Measurements from ENCODE around the gene LARP4. TPM values are rescaled to one million over a fixed set of nuclear protein-coding genes. Genes with fewer than 3 reads are reported as not detected.
"Not testable (repeated sequence)": the region's sequence is repeated elsewhere in the genome, so short reads cannot be mapped to it uniquely, and the experiment has no call there.

The LARP4 gene
- total RNA-seq, 2 experiments from 2014 or later = 59.2 to 60.1 TPM

DNA sequence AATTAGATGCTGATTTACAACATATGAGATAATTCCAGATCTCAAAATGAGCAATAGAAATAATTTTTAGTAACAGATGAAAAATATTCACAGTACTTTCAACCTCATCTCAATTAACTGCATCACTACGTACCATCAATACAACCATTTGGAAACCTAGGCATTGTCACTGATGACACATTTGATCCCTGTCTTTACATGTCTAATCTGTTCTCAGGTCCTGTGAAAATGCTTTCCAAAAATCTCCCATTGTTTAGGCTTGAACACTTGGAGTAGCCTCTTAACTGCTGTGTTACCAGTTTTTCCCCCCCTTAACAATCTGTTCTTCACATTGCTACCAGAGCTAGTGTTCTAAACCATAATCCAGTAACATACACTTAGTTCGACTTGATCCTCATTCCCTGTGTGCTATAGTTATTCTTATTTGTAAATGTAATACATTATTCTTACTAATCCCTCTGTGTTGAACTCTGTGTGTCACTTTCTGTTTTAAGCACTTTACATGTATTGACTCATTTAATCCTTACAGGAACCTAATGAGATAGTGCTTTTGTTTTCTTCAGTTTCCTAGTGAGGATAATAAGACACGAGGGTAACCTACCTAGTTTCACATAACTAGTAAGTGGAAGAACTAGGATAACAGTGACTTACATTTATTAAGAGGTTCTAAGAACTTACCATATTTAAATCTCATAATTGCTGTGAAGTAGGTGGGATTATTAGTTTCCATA lies 41.7 kb downstream of the LARP4 start:
- ChIA-PET CTCF (interaction anchor here (0.5 kb wide), 1 partner anchor 7 kb away, joined by 4 read pairs; no protein-coding TSS in a partner anchor), POLR2A (interaction anchor here (0.6 kb wide), 1 partner anchor 119 kb away, joined by 3 read pairs; no protein-coding TSS in a partner anchor)
- peaks cover 46% of the 10 kb centered on the region for H3K36me3 Mint-ChIP-seq (ENCODE audit: low read depth)
- no peaks in the 10 kb centered on the region for H3K9me3 Mint-ChIP-seq (ENCODE audit: insufficient read depth)
- peak overlapping the region; percentile 44 for H3K27ac Mint-ChIP-seq
- no peak overlapping the region for H3K4me3 Mint-ChIP-seq
- ATAC-seq (no peak), DNase-seq (no peak)
- no peaks in the 10 kb centered on the region for H3K4me1 Mint-ChIP-seq (ENCODE audit: low read depth)
- no peaks in the 10 kb centered on the region for H3K27me3 Mint-ChIP-seq (ENCODE audit: low read depth)

DNA sequence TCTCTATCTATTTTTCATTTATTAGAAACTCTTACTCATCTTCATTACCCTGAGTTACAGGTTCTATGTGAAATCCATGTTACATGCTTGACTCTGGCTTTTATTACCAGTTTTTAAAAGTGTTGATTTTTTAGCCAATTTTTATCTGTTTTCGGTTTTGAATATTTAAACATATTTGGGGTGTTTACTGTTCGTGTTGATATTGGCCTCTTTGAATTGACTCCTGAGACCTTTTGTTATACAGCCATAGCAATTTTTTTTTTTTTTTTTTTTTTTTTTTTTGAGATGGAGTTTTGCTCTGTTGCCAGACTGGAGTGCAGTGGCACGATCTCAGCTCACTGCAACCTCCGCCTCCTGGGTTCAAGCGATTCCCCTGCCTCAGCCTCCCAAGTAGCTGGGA lies 49.0 kb downstream of the LARP4 start:
- H3K27ac Mint-ChIP-seq = not testable (repeated sequence)

DNA sequence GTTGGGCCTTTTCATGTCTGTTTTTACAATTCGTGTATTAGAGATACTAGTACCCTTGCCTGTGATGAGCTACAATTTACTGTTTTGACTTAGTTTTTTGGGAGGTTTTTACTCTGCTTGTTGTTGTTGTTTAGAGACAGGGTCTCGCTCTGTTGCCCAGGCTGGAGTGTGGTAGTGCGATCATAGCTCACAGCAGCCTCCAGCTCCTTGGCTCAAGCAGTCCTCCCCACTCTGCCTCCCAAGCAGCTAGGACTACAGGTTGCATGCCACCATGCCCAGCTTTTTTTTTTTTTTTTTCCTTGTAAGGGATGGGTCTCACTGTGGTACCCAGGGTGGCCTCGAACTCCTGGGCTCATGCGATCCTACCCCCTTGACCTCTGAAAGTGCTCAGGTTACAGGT lies 52.1 kb downstream of the LARP4 start:
- POLR2A ChIA-PET = no interaction called here
- Mint-ChIP-seq H3K36me3 (ENCODE audit: low read depth) (peaks cover 36% of the 10 kb centered on the region), H3K9me3 (ENCODE audit: insufficient read depth) (no peaks in the 10 kb centered on the region), H3K27me3 (ENCODE audit: low read depth) (no peaks in the 10 kb centered on the region), H3K4me3 (no peak overlapping the region), H3K27ac (no peak overlapping the region), H3K4me1 (ENCODE audit: low read depth) (no peaks in the 10 kb centered on the region)
- ATAC-seq (no peak), DNase-seq (no peak)
- CTCF ChIA-PET = no interaction called here

More for the DNA sequence above, 49.0 kb downstream of the LARP4 start:
- CTCF ChIA-PET = interaction anchor here (1.3 kb wide), 1 partner anchor 55 kb away, joined by 3 read pairs; the partner anchor contains the start of gene DIP2B
- H3K36me3 Mint-ChIP-seq (ENCODE audit: low read depth) = peaks cover 40% of the 10 kb centered on the region
- DNase-seq; H3K27me3 Mint-ChIP-seq (ENCODE audit: low read depth); POLR2A ChIA-PET; H3K9me3 Mint-ChIP-seq (ENCODE audit: insufficient read depth); ATAC-seq; H3K4me1 Mint-ChIP-seq (ENCODE audit: low read depth); H3K4me3 Mint-ChIP-seq: not testable (repeated sequence)

DNA sequence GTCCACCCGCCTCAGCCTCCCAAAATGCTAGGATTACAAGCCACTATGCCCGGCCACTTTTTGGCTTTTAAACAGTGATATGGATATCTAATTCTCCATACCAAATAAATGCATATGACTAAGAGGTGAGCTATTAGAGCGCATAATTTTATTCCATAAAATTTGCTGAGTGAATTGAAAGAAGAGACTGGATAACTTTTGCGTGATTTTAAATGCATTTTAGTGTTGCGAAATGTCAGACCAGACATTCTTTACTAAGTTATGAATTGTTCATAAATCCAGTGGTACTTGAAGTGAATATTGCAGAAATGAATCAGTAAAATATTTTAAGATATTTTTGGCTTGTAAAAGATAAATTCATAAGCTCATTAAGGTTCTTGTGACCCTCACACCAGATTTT lies 53.2 kb downstream of the LARP4 start:
- ChIA-PET CTCF (interaction anchor here (1.6 kb wide), 2 partner anchors 13 to 16 kb away, joined by 3 to 4 read pairs; no protein-coding TSS in a partner anchor), POLR2A (no interaction called here)
- DNase-seq (no peak), ATAC-seq (no peak)
- H3K27ac Mint-ChIP-seq = no peak overlapping the region
- no peak overlapping the region for H3K4me3 Mint-ChIP-seq
- peaks cover 31% of the 10 kb centered on the region for H3K36me3 Mint-ChIP-seq (ENCODE audit: low read depth)
- no peaks in the 10 kb centered on the region for H3K4me1 Mint-ChIP-seq (ENCODE audit: low read depth)
- no peaks in the 10 kb centered on the region for H3K27me3 Mint-ChIP-seq (ENCODE audit: low read depth)
- no peaks in the 10 kb centered on the region for H3K9me3 Mint-ChIP-seq (ENCODE audit: insufficient read depth)

DNA sequence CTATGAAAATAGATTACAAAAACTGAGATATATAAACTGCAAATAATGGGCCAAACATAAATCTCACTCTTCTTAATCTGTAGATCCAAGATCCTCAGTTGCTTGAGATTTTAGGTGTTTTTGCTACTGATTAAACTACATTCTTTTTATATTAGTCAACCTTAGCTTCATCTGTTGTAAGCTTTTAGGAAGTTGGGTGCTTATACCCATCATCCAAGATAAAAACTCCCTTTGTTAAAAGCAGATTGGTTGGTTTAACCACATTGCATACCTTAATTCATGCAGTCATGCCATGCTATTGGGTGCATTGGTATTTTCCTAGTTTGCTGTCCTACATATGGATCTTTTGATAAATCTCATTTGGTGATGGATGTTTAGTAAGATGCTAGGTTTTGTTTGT lies 57.9 kb downstream of the LARP4 start:
- Mint-ChIP-seq H3K4me3 (no peak overlapping the region), H3K27ac (no peak overlapping the region), H3K4me1 (ENCODE audit: low read depth) (no peaks in the 10 kb centered on the region), H3K9me3 (ENCODE audit: insufficient read depth) (no peaks in the 10 kb centered on the region), H3K36me3 (ENCODE audit: low read depth) (peaks cover 38% of the 10 kb centered on the region), H3K27me3 (ENCODE audit: low read depth) (no peaks in the 10 kb centered on the region)
- CTCF ChIA-PET = no interaction called here
- POLR2A ChIA-PET = no interaction called here
- ATAC-seq (no peak), DNase-seq (no peak)

DNA sequence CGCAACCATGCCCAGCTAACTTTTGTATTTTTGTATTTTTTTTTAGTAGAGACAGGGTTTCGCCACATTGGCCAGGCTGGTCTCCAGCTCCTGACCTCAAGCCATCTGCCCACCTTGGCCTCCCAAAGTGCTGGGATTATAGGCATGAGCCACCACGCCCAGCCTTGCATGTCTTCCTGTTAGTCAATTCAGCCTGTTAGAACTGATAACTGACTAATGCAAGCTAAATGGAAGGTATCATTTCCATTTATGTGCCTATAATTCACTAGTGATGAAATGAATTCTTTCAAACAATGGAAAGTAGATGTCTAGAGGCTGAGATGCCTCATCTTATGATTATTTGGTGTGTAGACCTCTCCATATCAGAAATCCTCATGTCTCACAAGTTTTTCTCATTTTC lies 66.8 kb downstream of the LARP4 start:
- ATAC-seq = no peak
- POLR2A ChIA-PET = interaction anchor here (0.6 kb wide), 1 partner anchor 953 kb away, joined by 3 read pairs; no protein-coding TSS in a partner anchor
- Mint-ChIP-seq H3K9me3 (ENCODE audit: insufficient read depth) (no peaks in the 10 kb centered on the region), H3K27me3 (ENCODE audit: low read depth) (no peaks in the 10 kb centered on the region), H3K4me3 (no peak overlapping the region), H3K36me3 (ENCODE audit: low read depth) (peaks cover 45% of the 10 kb centered on the region), H3K4me1 (ENCODE audit: low read depth) (no peaks in the 10 kb centered on the region), H3K27ac (no peak overlapping the region)
- DNase-seq = no peak
- CTCF ChIA-PET = interaction anchor here (1.2 kb wide), 1 partner anchor 14 kb away, joined by 4 read pairs; no protein-coding TSS in a partner anchor

DNA sequence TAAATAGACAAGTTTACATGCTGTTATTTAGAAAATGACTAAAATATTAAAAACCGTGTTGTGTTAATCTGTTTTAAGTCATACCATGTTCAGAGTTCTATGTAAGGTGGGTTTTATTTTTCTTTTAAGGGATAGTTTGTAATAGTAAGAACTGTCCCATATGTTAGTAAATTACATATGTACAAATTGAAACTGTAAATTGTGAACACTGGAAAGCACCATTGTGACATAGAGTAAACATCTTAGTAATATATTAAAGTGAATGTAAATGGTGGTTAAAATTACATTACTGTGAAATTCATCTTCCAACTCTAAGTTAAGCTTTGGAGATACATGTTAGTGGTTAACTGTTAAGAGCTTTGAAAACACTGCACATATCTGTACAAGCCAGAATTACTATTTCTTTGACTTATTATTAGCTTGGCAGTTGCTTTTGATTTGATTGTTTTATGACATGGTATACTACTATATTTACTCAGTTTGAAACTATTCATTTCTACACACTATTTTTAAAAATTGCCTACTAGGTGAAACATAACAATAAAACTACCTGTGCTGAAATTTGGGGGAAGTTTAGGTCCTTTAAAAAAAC lies 76.7 kb downstream of the LARP4 start:
- Mint-ChIP-seq H3K36me3 (ENCODE audit: low read depth) (peaks cover 34% of the 10 kb centered on the region), H3K27ac (no peak overlapping the region), H3K27me3 (ENCODE audit: low read depth) (no peaks in the 10 kb centered on the region), H3K9me3 (ENCODE audit: insufficient read depth) (no peaks in the 10 kb centered on the region), H3K4me3 (no peak overlapping the region), H3K4me1 (ENCODE audit: low read depth) (no peaks in the 10 kb centered on the region)
- ATAC-seq (no peak), DNase-seq (no peak)
- ChIA-PET CTCF (no interaction called here), POLR2A (no interaction called here)

DNA sequence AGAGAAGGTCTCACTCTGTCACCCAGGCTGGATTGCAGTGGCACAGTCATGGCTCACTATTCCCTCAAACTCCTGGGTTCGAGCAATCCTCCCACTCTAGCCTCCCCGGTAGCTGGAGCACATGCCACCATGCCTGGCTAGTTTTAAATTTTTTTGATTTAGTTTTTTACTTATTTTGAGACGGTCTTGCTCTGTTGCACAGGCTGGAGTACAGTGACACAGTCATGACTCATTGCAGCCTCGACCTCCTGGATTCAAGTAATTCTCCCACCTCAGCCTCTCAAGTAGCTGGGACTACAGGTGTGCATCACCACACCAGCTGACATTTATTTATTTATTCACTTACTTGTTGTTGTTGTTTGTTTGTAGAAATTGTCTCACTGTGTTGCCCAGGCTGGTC lies 81.9 kb downstream of the LARP4 start:
- Mint-ChIP-seq H3K36me3 (ENCODE audit: low read depth) (peaks cover 4% of the 10 kb centered on the region), H3K4me1 (ENCODE audit: low read depth) (no peaks in the 10 kb centered on the region), H3K4me3 (no peak overlapping the region), H3K27me3 (ENCODE audit: low read depth) (no peaks in the 10 kb centered on the region), H3K27ac (no peak overlapping the region), H3K9me3 (ENCODE audit: insufficient read depth) (no peaks in the 10 kb centered on the region)
- POLR2A ChIA-PET = no interaction called here
- CTCF ChIA-PET = interaction anchor here (1.0 kb wide), 1 partner anchor 155 kb away, joined by 3 read pairs; no protein-coding TSS in a partner anchor
- ATAC-seq (no peak), DNase-seq (no peak)

DNA sequence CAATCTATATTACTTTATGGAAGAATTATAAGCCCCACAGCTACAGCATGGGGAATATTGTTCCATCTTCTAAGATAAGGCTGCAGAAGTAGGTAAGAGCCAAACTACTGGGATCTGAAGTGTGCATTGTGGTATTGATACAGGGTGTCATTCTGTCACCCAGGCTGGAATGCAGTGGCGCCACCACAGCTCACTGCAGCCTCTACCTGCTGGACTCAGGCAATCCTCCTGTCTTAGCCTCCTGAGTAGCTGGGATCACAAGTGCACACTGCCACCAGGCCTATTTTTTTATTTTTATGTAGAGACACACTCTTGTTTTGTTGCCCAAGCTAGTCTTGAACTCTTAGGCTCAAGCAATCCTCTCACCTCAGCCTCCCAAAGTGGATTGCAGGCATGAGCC lies 82.8 kb downstream of the LARP4 start:
- H3K27ac Mint-ChIP-seq = no peak overlapping the region
- ATAC-seq (no peak), DNase-seq (no peak)
- no peaks in the 10 kb centered on the region for H3K4me1 Mint-ChIP-seq (ENCODE audit: low read depth)
- no peak overlapping the region for H3K4me3 Mint-ChIP-seq
- ChIA-PET CTCF (interaction anchor here (1.0 kb wide), 1 partner anchor 154 kb away, joined by 3 read pairs; no protein-coding TSS in a partner anchor), POLR2A (interaction anchor here (0.6 kb wide), 1 partner anchor 199 kb away, joined by 4 read pairs; no protein-coding TSS in a partner anchor)
- no peaks in the 10 kb centered on the region for H3K27me3 Mint-ChIP-seq (ENCODE audit: low read depth)
- peaks cover 3% of the 10 kb centered on the region for H3K36me3 Mint-ChIP-seq (ENCODE audit: low read depth)
- no peaks in the 10 kb centered on the region for H3K9me3 Mint-ChIP-seq (ENCODE audit: insufficient read depth)

DNA sequence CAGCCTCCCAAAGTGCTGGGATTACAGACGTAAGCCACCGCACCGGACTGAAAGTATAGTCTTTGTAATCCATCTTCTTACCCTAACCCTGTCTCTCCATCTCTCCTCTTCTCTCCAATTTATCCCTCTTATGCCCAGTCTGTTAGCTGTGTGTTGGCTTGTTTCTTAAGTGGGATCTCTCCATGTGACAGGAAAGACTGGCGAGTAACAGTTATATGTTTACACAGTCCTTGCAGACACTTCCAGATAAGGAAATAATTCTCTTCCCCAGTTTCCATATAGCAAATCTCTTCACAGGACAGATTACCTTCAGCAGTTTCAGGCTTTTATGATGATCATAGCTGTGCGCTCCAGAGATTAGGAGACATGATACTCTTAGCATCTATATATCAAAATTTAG lies 88.1 kb downstream of the LARP4 start:
- Mint-ChIP-seq H3K36me3 (ENCODE audit: low read depth) (peaks cover 13% of the 10 kb centered on the region), H3K27ac (no peak overlapping the region), H3K4me1 (ENCODE audit: low read depth) (no peaks in the 10 kb centered on the region), H3K27me3 (ENCODE audit: low read depth) (peaks cover 2% of the 10 kb centered on the region), H3K9me3 (ENCODE audit: insufficient read depth) (peaks cover 22% of the 10 kb centered on the region), H3K4me3 (no peak overlapping the region)
- ChIA-PET POLR2A (no interaction called here), CTCF (no interaction called here)
- no peak for DNase-seq
- ATAC-seq = no peak

DNA sequence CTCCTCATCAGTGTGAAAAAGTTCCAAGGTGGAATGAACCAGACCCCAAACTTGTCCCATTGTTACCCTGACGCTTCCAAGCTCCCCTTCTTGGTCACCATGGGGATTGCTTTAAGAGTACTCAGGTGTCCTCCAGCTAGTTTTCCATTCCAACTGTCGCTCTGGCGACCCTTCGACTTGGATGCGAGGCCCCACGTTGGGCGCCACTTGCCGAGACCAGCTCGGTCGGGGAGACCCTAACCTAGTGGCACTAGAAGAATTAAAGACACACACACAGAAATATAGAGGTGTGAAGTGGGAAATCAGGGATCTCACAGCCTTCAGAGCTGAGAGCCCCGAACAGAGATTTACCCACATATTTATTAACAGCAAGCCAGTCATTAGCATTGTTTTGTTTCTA lies 97.4 kb downstream of the LARP4 start:
- ATAC-seq; H3K4me3 Mint-ChIP-seq; H3K27ac Mint-ChIP-seq; H3K4me1 Mint-ChIP-seq (ENCODE audit: low read depth); DNase-seq; POLR2A ChIA-PET; H3K27me3 Mint-ChIP-seq (ENCODE audit: low read depth): not testable (repeated sequence)
- CTCF ChIA-PET = interaction anchor here (1.6 to 2.1 kb wide), 2 partner anchors 8 to 140 kb away, joined by 3 to 4 read pairs; no protein-coding TSS in a partner anchor
- H3K36me3 Mint-ChIP-seq (ENCODE audit: low read depth) = peaks cover 12% of the 10 kb centered on the region
- H3K9me3 Mint-ChIP-seq (ENCODE audit: insufficient read depth) = peaks cover 43% of the 10 kb centered on the region

Measured in activated CD8-positive, alpha-beta T cell treated with anti-CD3 and anti-CD28 coated beads, Interleukin-2, amount 10 ng/mL, durations not matched to agents 7 days and 5 days (primary cell).